Muscle of leg (tissue), 11 donors: Measurements from ENCODE around the gene CYP1B1. TPM values are rescaled to one million over a fixed set of nuclear protein-coding genes. Genes with fewer than 3 reads are reported as not detected.

Source experiments
- DNase-seq: peaks from one replicate; pipeline ENCODE4 v3.0.0; 2013
- H3K27ac ChIP-seq: one replicate; pipeline ENCODE4 v1.5.1; 2013; ENCODE audit warnings: mild to moderate bottlenecking, low read length, control low read depth
- H3K27me3 ChIP-seq: one replicate; pipeline ENCODE4 v1.6.1; 2013; ENCODE audit warnings: low read length; ENCODE audit not compliant: control insufficient read depth, insufficient read depth
- H3K36me3 ChIP-seq: one replicate; pipeline ENCODE4 v1.6.1; 2013; ENCODE audit warnings: low read length; ENCODE audit not compliant: control insufficient read depth, insufficient read depth
- H3K4me1 ChIP-seq: one replicate; pipeline ENCODE4 v1.6.1; 2013; ENCODE audit warnings: low read length; ENCODE audit not compliant: control insufficient read depth, insufficient read depth
- H3K4me3 ChIP-seq: one replicate; pipeline ENCODE4 v1.5.1; 2013; ENCODE audit warnings: low read length, control low read depth
- H3K9me3 ChIP-seq: replicated peaks from 2 replicates; pipeline ENCODE4 v1.6.1; 2013; ENCODE audit warnings: low read depth, low read length; ENCODE audit not compliant: control insufficient read depth
- WGBS: methylation state at CpG from one replicate; pipeline ENCODE4 v1.1.5; 2013; ENCODE audit warnings: missing lambda C conversion rate; ENCODE audit not compliant: insufficient coverage; 5-methylcytosine and 5-hydroxymethylcytosine counted together
- polyA plus RNA-seq, 8 donors: library from polyadenylated mRNA; unstranded; fragments of 120-200 nt; gene quantifications; one replicate each; pipeline versions ENCODE4 v1.2.1 to v1.2.3, GENCODE V29; 2013; ENCODE audit warnings: inconsistent platforms in 1 of 8, low replicate concordance in 1 of 8; ENCODE audit not compliant: insufficient read length in 8 of 8, insufficient read depth in 1 of 8
- total RNA-seq: library from RNA; stranded (reverse); fragments of 120-200 nt; gene quantifications from one replicate; pipeline ENCODE4 v1.2.4, GENCODE V29; 2013

Gene CYP1B1
- total and polyA plus RNA-seq, 9 donors: 1.3 to 12.7 (median 3.6) TPM

DNA sequence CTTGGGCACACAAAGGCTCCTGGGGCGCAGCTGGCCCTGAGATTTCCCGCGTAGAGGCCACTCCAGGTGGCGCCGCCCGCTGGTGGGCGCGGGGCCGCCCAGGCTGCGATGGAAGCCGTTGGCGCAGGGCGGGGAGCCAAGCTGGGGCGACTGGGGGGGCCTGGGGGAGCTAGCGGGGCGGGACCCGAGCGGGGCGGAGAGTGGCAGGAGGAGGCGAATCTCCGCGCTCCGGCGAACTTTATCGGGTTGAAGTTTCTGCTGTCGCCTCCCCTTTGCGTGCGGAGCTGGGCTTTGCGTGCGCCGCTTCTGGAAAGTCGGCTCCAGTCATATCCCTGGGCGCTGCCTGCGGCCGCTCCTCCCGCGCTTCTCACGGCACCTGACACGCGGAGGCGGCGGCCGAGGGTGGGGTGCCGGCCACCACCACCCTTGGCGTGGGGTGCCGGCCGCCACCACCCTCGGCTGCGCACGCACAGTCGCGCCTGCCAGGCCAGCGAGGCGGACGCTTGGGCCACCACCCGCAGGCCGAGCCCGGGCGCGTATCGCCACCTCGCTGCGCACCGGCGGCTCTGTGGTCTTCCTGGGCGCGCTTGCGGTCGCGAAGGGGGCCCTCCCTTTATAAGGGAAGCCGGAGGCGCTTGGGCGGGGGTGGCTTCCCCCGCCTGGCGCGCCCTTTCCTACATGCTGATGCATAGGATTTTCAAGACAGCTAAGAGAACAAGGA is 919 bp upstream of the CYP1B1 start:
- Histone ChIP-seq H3K4me3 (peak overlapping the region; percentile 47), H3K27ac (peak overlapping the region; percentile 35), H3K36me3 (no peaks in the 10 kb centered on the region), H3K9me3 (no peaks in the 10 kb centered on the region), H3K27me3 (peaks cover 73% of the 10 kb centered on the region), H3K4me1 (peaks cover 33% of the 10 kb centered on the region)
- under 1% methylated on average over 63 of the region's 76 CpGs for WGBS
- peak; percentile 75 for DNase-seq

DNA sequence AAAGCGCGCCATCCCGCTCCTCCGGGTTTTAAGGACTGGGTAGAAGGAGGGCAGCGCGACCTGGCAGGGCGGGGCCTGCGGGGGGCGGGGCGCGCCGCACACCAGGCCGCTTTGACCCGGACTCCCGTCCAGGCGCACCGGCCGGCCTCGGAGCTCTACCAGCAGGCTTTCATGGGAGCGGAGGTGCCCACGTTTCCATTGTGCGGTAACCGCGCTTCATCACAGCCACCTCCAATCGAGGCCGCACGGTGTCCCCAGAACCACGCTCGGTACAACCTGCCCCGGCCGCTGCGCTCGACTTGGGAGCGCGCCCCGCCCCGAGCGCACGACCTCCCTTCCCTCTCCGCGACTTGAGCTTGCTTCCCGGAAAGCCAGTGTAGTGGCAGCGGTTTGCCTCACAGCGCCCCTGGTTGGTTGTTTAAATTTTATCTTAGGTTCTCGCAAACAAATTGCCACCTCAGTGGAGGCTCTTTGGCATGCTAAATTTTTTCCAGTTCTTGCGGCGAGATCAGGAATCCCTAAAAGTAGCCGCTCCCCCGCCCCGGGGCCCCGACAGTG is 280 bp upstream of the CYP1B1 start:
- peak overlapping the region; percentile 47 for H3K4me3 ChIP-seq
- H3K27ac ChIP-seq: peak overlapping the region; percentile 35
- H3K36me3 ChIP-seq: no peaks in the 10 kb centered on the region
- H3K27me3 ChIP-seq: peaks cover 73% of the 10 kb centered on the region
- H3K4me1 ChIP-seq: peaks cover 33% of the 10 kb centered on the region
- WGBS: under 1% methylated on average over 49 of the region's 51 CpGs
- DNase-seq: peak; percentile 82
- H3K9me3 ChIP-seq: no peaks in the 10 kb centered on the region

DNA sequence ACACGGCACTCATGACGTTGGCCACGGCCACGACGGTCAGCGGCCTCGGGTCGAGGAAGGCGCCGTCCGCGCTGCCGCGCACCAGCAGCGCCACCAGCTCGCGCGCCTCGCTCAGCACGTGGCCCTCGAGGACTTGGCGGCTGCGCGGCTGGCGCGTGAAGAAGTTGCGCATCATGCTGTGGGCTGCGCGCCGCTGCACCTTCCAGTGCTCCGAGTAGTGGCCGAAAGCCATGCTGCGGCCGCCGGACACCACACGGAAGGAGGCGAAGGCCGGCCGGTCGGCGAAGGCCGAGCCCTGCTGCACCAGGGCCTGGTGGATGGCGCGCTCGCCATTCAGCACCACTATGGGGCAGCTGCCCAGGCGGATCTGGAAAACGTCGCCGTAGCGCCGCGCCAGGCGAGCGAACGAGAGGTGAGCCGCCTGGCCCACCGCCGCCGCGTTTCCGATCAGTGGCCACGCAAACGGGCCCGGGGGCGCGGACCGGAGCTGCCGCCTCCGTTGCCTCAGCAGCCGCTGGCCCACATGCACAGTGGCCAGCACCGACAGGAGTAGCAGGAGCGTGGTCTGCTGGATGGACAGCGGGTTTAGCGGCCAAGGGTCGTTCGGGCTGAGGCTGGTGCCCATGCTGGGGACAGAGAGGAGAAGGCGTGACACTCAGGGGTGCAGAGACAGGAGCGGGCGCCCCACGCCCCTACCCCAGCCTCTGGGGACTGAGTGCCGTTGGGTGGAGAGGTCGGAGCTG is 1.0 kb downstream of the CYP1B1 start:
- H3K4me3 ChIP-seq: peak overlapping the region; percentile 47
- H3K36me3 ChIP-seq: no peaks in the 10 kb centered on the region
- peaks cover 73% of the 10 kb centered on the region for H3K27me3 ChIP-seq
- H3K9me3 ChIP-seq: no peaks in the 10 kb centered on the region
- peak; percentile 43 for DNase-seq
- peaks cover 33% of the 10 kb centered on the region for H3K4me1 ChIP-seq
- peak overlapping the region; percentile 40 for H3K27ac ChIP-seq
- WGBS: 2% methylated on average over 76 of the region's 82 CpGs

DNA sequence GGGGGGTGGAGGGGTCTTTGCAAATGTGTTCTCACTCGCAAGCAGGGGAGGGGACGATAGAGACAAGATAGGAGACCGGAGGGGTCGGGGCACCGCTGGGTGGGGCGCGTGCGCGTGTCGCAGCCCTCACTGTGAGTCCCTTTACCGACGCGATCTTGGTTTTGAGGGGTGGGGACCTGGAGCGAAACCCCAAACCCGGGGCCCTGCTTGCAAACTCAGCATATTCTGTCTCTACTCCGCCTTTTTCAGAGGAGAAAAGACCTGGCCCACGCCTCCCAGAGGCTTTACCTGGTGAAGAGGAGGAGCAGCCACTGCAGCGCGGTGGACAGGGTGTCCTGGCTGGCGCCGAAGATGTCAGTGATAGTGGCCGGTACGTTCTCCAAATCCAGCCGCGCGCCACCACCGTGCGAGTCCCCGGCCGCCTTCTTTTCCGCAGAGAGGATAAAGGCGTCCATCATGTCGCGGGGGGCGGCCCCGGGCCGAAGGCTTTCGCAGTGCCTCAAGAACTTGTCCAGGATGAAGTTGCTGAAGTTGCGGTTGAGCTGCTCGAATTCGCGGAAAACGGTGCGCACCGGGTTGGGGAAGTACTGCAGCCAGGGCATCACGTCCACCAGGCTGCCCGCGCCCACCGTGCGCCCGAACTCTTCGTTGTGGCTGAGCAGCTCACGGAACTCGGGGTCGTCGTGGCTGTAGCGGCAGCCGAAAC is 1.7 kb downstream of the CYP1B1 start:
- H3K4me1 ChIP-seq: peaks cover 33% of the 10 kb centered on the region
- H3K4me3 ChIP-seq: peak overlapping the region; percentile 20
- WGBS: 8% methylated on average over 58 of the region's 58 CpGs
- no peaks in the 10 kb centered on the region for H3K36me3 ChIP-seq
- peaks cover 68% of the 10 kb centered on the region for H3K27me3 ChIP-seq
- DNase-seq: no peak
- no peaks in the 10 kb centered on the region for H3K9me3 ChIP-seq
- H3K27ac ChIP-seq: peak overlapping the region; percentile 71

DNA sequence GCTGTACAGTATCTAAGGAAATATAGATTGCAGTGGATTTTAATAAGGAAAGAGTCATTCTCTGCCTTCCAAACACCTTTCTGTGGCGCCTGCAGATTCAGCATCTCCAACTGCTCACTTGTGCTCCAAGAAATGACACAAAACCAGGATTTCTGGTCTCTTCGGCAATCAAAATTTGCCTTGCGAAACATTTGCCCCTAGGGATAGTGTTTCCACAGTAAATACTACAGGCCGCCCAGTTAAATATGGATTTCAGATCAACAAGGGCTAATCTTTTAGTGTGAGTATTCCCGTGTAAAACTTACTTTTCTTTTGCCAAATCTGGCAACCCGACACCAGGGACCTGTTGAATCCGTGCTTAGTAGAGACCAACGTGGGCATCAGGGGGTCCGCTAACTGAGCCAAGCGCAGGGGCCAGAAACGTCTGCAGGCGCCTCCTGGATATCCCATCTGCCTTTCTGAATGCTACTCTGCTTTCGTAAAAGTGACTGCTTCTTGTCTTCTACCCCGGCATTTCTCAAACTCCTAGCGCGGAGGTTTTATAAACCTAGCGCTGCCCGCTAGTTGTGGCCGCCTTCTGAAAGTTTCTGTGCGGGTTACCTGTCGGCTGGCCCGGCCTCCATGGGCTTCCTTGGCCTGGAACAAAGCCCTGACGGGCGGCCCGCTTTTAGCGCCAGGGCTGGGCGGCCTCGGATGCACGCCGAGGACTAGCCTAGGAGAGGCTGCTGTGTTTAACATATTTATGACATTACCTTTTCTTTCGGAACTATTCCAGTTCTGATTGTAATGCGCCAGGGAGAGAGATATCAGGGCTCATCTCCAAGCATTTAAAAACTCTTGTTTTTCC is 2.5 kb downstream of the CYP1B1 start:
- Histone ChIP-seq H3K4me3 (peak overlapping the region; percentile 20), H3K36me3 (no peaks in the 10 kb centered on the region), H3K27me3 (peaks cover 64% of the 10 kb centered on the region), H3K27ac (peak overlapping the region; percentile 71), H3K4me1 (peaks cover 33% of the 10 kb centered on the region), H3K9me3 (no peaks in the 10 kb centered on the region)
- 18% methylated on average over 23 of the region's 32 CpGs for WGBS
- DNase-seq: peak; percentile 57

DNA sequence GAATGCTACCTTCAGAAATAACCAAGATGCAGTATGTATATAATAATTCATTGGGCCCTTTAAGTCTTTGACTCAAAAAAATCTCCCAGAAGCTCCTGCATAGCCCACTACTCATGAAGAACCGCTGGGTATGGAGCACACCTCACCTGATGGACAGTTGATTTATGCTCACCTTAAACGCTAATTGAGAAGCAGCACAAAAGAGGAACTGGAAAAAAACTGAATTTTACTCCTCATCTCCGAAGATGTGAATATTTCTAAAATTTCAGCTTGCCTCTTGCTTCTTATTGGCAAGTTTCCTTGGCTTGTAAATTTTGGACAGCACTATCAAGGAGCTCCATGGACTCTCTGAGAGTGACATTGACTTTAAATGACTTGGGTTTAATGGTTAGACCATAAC is 5.5 kb downstream of the CYP1B1 start:
- WGBS: 82% methylated on average over 2 of the region's 3 CpGs
- Histone ChIP-seq H3K27me3 (peaks cover 35% of the 10 kb centered on the region), H3K4me3 (no peak overlapping the region), H3K36me3 (no peaks in the 10 kb centered on the region), H3K27ac (no peak overlapping the region), H3K4me1 (peaks cover 23% of the 10 kb centered on the region), H3K9me3 (no peaks in the 10 kb centered on the region)
- DNase-seq: peak; percentile 73

DNA sequence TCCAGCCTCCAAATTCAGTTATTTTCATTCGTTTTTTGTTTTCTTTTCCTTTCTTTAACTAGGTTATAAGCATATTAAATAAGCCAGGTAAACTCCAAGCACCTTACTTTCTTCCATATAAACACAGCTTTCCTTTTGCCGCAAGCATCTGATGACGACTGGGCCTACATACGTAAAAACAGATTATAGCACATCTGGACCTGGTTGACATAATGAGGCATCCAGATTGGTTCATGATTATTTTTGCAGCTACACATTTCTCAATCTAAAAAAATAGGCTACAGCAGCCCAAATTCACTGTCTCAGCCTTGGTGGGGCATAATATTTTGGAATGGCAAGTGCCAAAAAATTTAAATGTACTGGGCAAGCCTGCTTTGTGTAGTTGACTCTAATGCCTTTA is 7.7 kb downstream of the CYP1B1 start:
- H3K9me3 ChIP-seq: no peaks in the 10 kb centered on the region
- 57% methylated on average over 1 of the region's 4 CpGs for WGBS
- DNase-seq: peak; percentile 85
- no peaks in the 10 kb centered on the region for H3K36me3 ChIP-seq
- no peak overlapping the region for H3K4me3 ChIP-seq
- no peak overlapping the region for H3K27ac ChIP-seq
- peaks cover 6% of the 10 kb centered on the region for H3K4me1 ChIP-seq
- H3K27me3 ChIP-seq: peaks cover 13% of the 10 kb centered on the region

DNA sequence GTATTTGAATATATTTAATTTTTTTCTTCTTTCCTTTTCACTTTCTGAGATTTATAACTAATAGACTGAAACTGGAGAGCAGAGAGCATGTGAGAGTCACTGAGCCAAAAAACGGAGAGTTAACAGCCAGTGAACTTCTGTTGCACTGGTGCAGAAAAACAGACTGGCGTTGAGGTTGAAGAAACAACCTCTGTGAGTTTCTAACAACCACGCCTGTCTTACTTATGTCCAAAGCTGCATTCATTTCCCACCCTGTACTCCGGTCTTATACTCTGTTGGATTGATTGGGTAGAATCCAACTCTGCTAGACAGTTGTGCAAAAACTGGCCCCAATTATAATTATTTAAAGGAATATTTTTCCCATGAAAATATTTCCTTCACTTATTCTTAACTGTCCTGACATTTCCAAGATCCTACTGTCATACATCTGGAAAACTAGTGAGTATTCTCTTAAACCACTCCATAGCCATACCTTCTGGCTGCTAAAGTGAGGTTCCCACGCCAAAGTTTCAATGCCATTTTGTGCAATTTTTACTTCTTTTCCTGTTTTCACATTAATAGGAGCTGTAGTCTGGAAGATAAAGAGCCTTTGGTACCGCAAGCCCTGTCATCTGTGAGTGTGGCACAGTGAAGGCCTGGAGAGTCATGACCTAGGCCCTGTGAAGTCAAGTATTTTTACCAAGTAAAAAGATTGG is 9.4 kb downstream of the CYP1B1 start:
- Histone ChIP-seq H3K9me3 (no peaks in the 10 kb centered on the region), H3K36me3 (no peaks in the 10 kb centered on the region), H3K4me3 (no peak overlapping the region), H3K4me1 (peaks cover 6% of the 10 kb centered on the region), H3K27ac (peak overlapping the region; percentile 32), H3K27me3 (peaks cover 3% of the 10 kb centered on the region)
- no CpG with 5 or more reads among the region's 6 CpGs for WGBS
- DNase-seq: peak; percentile 95

DNA sequence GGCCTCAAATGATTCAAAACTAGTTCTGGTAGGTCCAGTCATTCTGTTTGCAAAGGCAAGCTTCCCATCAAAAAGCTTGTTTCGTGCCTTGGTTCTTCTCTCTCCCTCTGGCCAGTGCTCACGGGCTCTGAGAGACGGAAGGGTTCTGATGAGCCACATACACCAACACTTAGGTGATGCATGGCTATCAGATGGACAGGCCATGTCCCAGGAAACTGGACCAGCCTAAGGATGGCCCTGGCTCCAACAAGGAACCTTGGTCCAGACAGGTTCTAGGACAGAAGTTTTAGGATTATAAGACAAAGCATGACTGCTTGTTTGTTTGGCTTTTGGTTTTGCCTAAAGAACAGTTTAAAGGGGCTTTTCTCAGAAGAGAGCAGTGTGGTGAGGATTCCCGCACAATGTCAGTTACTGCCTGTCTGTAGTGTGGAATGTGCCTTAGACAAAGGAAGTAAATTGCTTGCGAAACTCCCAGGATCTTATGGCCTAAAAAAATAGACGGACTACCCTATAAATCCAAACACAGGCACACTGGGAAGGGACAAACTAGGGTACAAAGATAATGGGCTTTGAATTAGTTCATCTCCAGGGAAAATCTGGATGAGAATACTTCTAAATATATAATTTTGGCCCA is 10.3 kb downstream of the CYP1B1 start:
- H3K9me3 ChIP-seq: no peaks in the 10 kb centered on the region
- 70% methylated on average over 3 of the region's 6 CpGs for WGBS
- no peaks in the 10 kb centered on the region for H3K27me3 ChIP-seq
- no peak for DNase-seq
- peaks cover 6% of the 10 kb centered on the region for H3K4me1 ChIP-seq
- no peak overlapping the region for H3K4me3 ChIP-seq
- H3K36me3 ChIP-seq: no peaks in the 10 kb centered on the region
- peak overlapping the region; percentile 45 for H3K27ac ChIP-seq
